IgD-negative memory B cell (primary cell): ENCODE results near the gene OR6B1. TPM values are rescaled to one million over a fixed set of nuclear protein-coding genes. Genes with fewer than 3 reads are reported as not detected.

Experiments used
- H3K27ac Mint-ChIP-seq, 3 donors: one replicate each; pipeline ENCODE4 v1.8.0; 2020 to 2022; ENCODE audit warnings: mild to moderate bottlenecking in 3 of 3, mixed read lengths in 3 of 3, moderate library complexity in 1 of 3
- H3K27me3 Mint-ChIP-seq: one replicate; pipeline ENCODE4 v1.8.0; 2021; ENCODE audit warnings: mixed read lengths
- H3K36me3 Mint-ChIP-seq: one replicate; pipeline ENCODE4 v1.8.0; 2020; ENCODE audit warnings: mild to moderate bottlenecking, mixed read lengths
- H3K4me1 Mint-ChIP-seq, 3 donors: one replicate each; pipeline ENCODE4 v1.8.0; 2020 to 2022; ENCODE audit warnings: mixed read lengths in 3 of 3, mild to moderate bottlenecking in 1 of 3
- H3K4me3 Mint-ChIP-seq, 4 donors: one replicate each; pipeline ENCODE4 v1.8.0; 2020 to 2022; ENCODE audit warnings: mild to moderate bottlenecking in 4 of 4, mixed read lengths in 4 of 4, moderate library complexity in 3 of 4
- H3K9me3 Mint-ChIP-seq, 3 donors: one replicate each; pipeline ENCODE4 v1.8.0; 2020 to 2021; ENCODE audit warnings: mixed read lengths in 3 of 3, mild to moderate bottlenecking in 1 of 3
- polyA plus RNA-seq: library from polyadenylated mRNA; unstranded; fragments of 300-500 nt; fragmentation: Illumina TruSeq; gene quantifications from one replicate; pipeline ENCODE4 v1.2.3, GENCODE V29; 2021

OR6B1 gene
- polyA plus RNA-seq, result not detected

DNA sequence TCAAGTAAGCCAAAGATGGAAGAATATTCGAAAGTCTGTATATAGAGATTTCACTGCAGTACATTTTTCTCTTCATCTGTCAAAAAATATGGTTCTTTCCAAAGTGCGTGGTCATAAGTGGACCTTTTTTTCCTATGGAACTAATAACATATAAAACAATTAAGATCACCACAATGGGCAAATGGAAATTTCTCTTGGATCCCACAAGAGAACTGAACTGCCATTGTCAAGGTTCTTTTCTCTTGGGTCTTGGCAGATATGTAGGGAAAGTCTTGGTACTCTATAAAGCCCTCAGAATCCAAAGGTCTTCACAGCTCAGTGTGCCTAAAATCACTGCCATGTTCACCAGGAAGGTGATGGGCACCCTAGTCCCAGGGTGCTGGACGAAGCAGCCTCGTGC lies at the start of gene OR6B1:
TSS of gene OR6B1 (plus strand) at position 301 of the 400 bp plus-strand sequence. CDS start 3,677 bp downstream, outside the sequence.
- no peak within 1 kb of the TSS for H3K27ac Mint-ChIP-seq
- no peaks in the 10 kb centered on the region for H3K4me1 Mint-ChIP-seq
- peaks cover 0 to 3% (median 0%) of the 10 kb centered on the region in 3 donors for H3K9me3 Mint-ChIP-seq
- no peaks in the 10 kb centered on the region for H3K36me3 Mint-ChIP-seq
- H3K27me3 Mint-ChIP-seq, result no peaks in the 10 kb centered on the region
- H3K4me3 Mint-ChIP-seq, result no peak within 1 kb of the TSS

GRCh38 chr7:143953421-143953820 lies 46.7 kb upstream of the OR6B1 start:
- Mint-ChIP-seq H3K36me3 (peaks cover 2% of the 10 kb centered on the region), H3K9me3 (peaks cover 0 to 2% (median 0%) of the 10 kb centered on the region in 3 donors), H3K27me3 (peaks cover 4% of the 10 kb centered on the region), H3K4me3 (no peak overlapping the region), H3K4me1 (no peaks in the 10 kb centered on the region), H3K27ac (no peak overlapping the region)

DNA sequence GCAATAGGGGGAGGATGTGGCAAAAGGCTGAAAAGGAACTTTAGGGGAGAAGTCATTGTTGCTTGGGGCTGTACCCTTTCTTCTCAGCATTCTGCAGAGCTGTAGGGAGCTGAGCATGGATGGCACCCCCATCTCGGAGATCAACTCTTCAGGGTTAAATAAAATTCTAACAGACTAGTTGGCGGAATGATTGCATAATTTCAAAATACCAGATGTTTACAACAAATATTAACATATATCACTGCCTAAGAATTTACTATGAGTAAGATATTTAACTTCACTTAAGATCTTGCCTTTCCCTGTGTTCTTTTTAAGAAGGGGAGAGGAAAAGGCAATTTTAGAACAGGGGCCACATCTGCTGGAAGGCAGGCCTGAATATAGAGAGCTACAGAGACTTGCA lies 46.0 kb upstream of the OR6B1 start:
- no peak overlapping the region for H3K4me3 Mint-ChIP-seq
- H3K27ac Mint-ChIP-seq, result no peak overlapping the region
- H3K27me3 Mint-ChIP-seq, result peaks cover 4% of the 10 kb centered on the region
- peaks cover 0 to 2% (median 0%) of the 10 kb centered on the region in 3 donors for H3K4me1 Mint-ChIP-seq
- peaks cover 2% of the 10 kb centered on the region for H3K36me3 Mint-ChIP-seq
- peaks cover 0 to 2% (median 0%) of the 10 kb centered on the region in 3 donors for H3K9me3 Mint-ChIP-seq

- Mint-ChIP-seq H3K4me1 (peaks cover 0 to 2% (median 0%) of the 10 kb centered on the region in 3 donors), H3K27ac (no peak within 1 kb of the TSS), H3K4me3 (no peak within 1 kb of the TSS), H3K27me3 (peaks cover 3% of the 10 kb centered on the region), H3K9me3 (no peaks in the 10 kb centered on the region), H3K36me3 (peaks cover 2% of the 10 kb centered on the region)
These were observed 45.6 kb upstream of the OR6B1 start, which contains the start of gene OR2F1 for GRCh38 chr7:143954544-143954943. Gene OR2F1, plus strand, starts transcription at chr7:143954844. Its CDS starts 5,127 bp downstream, at chr7:143959971.

- Mint-ChIP-seq H3K9me3 (peaks cover 0 to 2% (median 0%) of the 10 kb centered on the region in 3 donors), H3K4me3 (no peak overlapping the region), H3K36me3 (no peaks in the 10 kb centered on the region), H3K27ac (no peak overlapping the region), H3K27me3 (peaks cover 5% of the 10 kb centered on the region), H3K4me1 (peaks cover 0 to 2% (median 0%) of the 10 kb centered on the region in 3 donors)
These were observed 41.3 kb upstream of the OR6B1 start for GRCh38 chr7:143958781-143959180.

DNA sequence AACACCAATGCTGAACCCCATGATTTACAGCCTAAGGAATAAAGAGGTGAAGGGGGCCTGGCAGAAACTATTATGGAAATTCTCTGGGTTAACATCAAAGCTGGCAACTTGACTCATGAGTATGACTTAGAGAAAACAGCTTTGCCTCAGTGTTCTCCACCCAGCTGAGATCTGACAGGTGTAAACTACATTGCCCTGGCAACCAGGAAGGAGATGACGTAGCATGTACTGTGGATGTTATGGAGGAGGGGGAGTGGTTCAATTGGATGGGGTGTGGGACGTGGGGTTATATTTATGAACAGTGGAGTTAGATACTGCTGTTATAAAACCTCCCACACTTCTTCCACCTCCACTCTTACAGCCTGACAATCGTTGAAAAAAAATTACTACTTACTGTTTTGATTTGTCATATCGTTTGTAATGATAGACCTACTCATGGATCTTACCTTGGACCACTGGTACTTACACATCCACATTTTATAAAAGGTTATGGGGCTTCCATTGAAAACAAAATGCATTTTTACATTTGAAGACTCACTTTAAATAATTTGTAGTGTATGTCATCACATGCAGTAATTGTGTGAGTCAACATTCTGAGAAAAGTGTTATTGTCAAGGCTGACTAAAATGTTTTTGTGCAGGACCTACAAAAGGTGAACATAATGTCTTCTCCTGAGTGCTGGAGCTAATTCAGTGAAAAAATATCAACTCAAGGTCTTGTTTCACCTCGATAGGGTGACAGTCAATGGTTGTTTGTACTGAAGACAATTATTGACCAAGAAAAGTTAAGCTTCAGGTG lies 39.1 kb upstream of the OR6B1 start:
- H3K36me3 Mint-ChIP-seq, result no peaks in the 10 kb centered on the region
- H3K4me1 Mint-ChIP-seq, result peaks cover 0 to 2% (median 0%) of the 10 kb centered on the region in 3 donors
- no peak overlapping the region for H3K4me3 Mint-ChIP-seq
- H3K27ac Mint-ChIP-seq, result no peak overlapping the region
- peaks cover 0 to 2% (median 0%) of the 10 kb centered on the region in 3 donors for H3K9me3 Mint-ChIP-seq
- H3K27me3 Mint-ChIP-seq, result peaks cover 5% of the 10 kb centered on the region

DNA sequence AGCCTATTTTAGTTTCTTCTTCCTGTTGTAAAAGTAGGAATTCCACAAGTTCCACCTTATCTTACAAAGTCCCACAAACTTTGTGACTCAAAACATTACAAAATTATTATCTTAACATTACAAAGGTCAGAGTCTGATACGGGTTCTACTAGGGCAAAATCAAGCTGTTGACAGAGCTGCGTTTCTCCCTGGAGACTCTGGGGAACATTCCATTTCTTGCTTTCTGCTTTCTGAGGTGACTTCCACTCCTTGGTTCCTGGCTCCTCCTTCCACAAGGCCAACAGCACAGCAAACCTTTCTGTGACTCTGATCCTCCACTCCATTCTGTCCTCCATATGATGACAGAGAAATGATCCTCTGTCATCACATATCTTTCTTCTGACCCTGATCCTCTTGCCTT lies 34.8 kb upstream of the OR6B1 start:
- Mint-ChIP-seq H3K4me3 (no peak overlapping the region), H3K9me3 (peaks cover 0 to 2% (median 0%) of the 10 kb centered on the region in 3 donors), H3K36me3 (no peaks in the 10 kb centered on the region), H3K4me1 (no peaks in the 10 kb centered on the region), H3K27ac (no peak overlapping the region), H3K27me3 (peaks cover 3% of the 10 kb centered on the region)

GRCh38 chr7:143967398-143967797 lies 32.7 kb upstream of the OR6B1 start:
- H3K27me3 Mint-ChIP-seq, result peaks cover 2% of the 10 kb centered on the region
- no peak overlapping the region for H3K27ac Mint-ChIP-seq
- no peaks in the 10 kb centered on the region for H3K4me1 Mint-ChIP-seq
- no peak overlapping the region for H3K4me3 Mint-ChIP-seq
- no peaks in the 10 kb centered on the region for H3K36me3 Mint-ChIP-seq
- H3K9me3 Mint-ChIP-seq, result peaks cover 0 to 1% (median 0%) of the 10 kb centered on the region in 3 donors

- Mint-ChIP-seq H3K9me3 (peaks cover 0 to 2% (median 0%) of the 10 kb centered on the region in 3 donors), H3K4me1 (no peaks in the 10 kb centered on the region), H3K27me3 (no peaks in the 10 kb centered on the region), H3K36me3 (no peaks in the 10 kb centered on the region), H3K4me3 (no peak overlapping the region), H3K27ac (no peak overlapping the region)
These were observed 26.2 kb upstream of the OR6B1 start for GRCh38 chr7:143973870-143974416.

DNA sequence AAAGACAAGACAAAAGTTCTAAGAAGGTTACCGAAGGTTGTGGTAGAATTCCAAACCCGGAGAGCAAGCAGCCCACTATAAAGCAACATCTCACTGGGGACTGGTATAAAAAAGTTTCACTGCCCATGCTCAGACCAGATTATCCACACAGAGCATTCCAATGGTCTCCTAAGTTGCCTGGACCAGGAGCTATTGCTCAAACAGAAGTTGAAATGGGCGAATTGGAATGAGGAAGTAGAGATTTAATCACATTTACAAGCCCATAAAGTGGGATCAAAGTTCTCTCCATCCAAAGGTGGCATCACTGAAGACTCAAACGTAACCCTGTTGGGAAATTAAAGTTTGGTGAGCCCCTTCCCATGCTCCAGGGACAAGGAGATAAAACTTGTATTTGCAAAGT lies 25.7 kb upstream of the OR6B1 start:
- no peaks in the 10 kb centered on the region for H3K36me3 Mint-ChIP-seq
- no peak overlapping the region for H3K4me3 Mint-ChIP-seq
- H3K27ac Mint-ChIP-seq, result no peak overlapping the region
- H3K27me3 Mint-ChIP-seq, result no peaks in the 10 kb centered on the region
- H3K4me1 Mint-ChIP-seq, result no peaks in the 10 kb centered on the region
- H3K9me3 Mint-ChIP-seq, result peaks cover 0 to 2% (median 0%) of the 10 kb centered on the region in 3 donors

DNA sequence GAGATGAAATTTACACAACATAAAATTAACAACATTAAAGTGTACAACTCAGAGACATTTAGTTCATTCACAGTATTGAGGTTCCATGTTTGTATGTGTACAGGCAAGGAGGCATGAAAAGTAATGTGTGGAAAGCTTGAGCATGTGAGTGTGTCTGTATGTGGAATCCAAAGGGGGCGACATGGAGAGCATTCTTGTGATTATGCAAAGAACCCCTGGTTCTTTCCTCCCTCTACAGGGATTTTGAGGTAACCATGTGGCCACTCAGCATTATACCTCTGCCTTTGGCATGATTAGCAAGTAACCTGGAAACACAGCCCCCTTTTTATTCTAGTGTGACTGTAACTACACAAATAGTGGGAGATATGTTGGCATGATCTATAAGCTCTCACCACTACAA lies 24.5 kb upstream of the OR6B1 start:
- H3K4me1 Mint-ChIP-seq, result no peaks in the 10 kb centered on the region
- no peaks in the 10 kb centered on the region for H3K27me3 Mint-ChIP-seq
- H3K27ac Mint-ChIP-seq, result no peak overlapping the region
- H3K9me3 Mint-ChIP-seq, result peaks cover 0 to 2% (median 0%) of the 10 kb centered on the region in 3 donors
- H3K36me3 Mint-ChIP-seq, result no peaks in the 10 kb centered on the region
- no peak overlapping the region for H3K4me3 Mint-ChIP-seq

- H3K27ac Mint-ChIP-seq, result no peak overlapping the region
- no peak overlapping the region for H3K4me3 Mint-ChIP-seq
- no peaks in the 10 kb centered on the region for H3K36me3 Mint-ChIP-seq
- H3K9me3 Mint-ChIP-seq, result no peaks in the 10 kb centered on the region
- H3K4me1 Mint-ChIP-seq, result no peaks in the 10 kb centered on the region
- peaks cover 2% of the 10 kb centered on the region for H3K27me3 Mint-ChIP-seq
These were observed 21.5 kb upstream of the OR6B1 start for GRCh38 chr7:143978585-143978984.

DNA sequence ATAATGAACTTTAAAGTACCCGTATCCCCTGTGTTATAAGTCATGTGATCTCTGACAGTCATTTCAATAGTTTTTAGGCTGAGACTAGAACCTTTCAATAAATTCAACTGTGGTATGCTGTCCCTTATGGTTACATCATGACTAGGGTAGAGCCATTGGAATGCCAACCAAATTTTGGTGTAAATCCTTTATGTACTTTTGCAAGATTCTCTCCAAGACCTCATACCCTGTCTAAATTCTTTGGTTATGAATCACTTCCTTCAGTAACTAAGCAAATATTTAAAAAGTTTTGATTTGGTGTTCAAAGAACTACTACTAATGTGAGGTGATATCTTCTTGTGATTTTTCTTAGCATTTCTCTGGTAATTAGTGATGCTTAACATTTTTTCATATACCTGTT lies 20.8 kb upstream of the OR6B1 start:
- H3K36me3 Mint-ChIP-seq, result no peaks in the 10 kb centered on the region
- H3K27ac Mint-ChIP-seq, result no peak overlapping the region
- no peak overlapping the region for H3K4me3 Mint-ChIP-seq
- no peaks in the 10 kb centered on the region for H3K9me3 Mint-ChIP-seq
- peaks cover 2% of the 10 kb centered on the region for H3K27me3 Mint-ChIP-seq
- H3K4me1 Mint-ChIP-seq, result no peaks in the 10 kb centered on the region

- Mint-ChIP-seq H3K4me1 (no peaks in the 10 kb centered on the region), H3K9me3 (no peaks in the 10 kb centered on the region), H3K36me3 (no peaks in the 10 kb centered on the region), H3K4me3 (no peak overlapping the region), H3K27me3 (peaks cover 2% of the 10 kb centered on the region), H3K27ac (no peak overlapping the region)
These were observed 20.1 kb upstream of the OR6B1 start for GRCh38 chr7:143979998-143980397.

DNA sequence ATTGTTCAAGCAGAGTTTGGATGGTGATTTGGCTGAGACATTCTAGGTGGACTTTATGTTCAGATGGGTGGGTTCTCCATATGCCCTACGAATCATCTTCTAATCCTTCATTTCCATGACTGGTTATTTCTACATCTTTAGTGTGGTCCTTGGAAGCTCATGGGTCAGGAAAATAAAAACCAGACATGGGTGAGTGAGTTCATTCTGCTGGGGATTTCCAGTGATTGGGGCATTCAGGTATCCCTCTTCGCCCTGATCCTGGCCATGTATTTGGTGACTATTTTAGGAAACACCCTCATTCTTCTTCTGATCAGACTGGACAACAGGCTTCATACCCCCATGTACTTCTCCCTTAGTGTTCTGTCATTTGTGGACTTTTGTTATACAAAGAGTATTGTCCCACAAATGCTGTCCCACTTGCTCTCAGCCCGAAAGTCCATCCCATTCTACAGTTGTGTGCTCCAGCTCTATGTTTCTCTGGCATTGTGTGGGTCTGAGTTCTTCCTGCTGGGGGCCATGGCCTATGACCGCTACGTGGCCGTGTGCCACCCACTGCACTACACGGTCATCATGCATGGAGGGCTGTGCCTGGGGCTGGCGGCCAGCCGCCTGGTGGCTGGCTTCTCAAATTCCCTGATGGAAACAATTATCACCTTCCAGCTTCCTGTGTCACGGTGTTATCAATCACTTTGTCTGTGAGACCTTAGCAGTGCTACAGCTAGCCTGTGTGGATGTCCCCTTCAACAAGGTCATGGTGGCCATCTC lies 19.2 kb upstream of the OR6B1 start:
- peaks cover 2% of the 10 kb centered on the region for H3K27me3 Mint-ChIP-seq
- no peaks in the 10 kb centered on the region for H3K9me3 Mint-ChIP-seq
- no peaks in the 10 kb centered on the region for H3K36me3 Mint-ChIP-seq
- H3K27ac Mint-ChIP-seq, result no peak overlapping the region
- no peaks in the 10 kb centered on the region for H3K4me1 Mint-ChIP-seq
- no peak overlapping the region for H3K4me3 Mint-ChIP-seq
